Keratinocyte (primary cell): ENCODE data around the gene KIDINS220. TPM values are rescaled to one million over a fixed set of nuclear protein-coding genes. Genes with fewer than 3 reads are reported as not detected.

ENCODE experiments used
- DNase-seq: peaks from one replicate; pipeline ENCODE4 v3.0.0-alpha.2; 2011; ENCODE audit warnings: low read depth, missing footprints, low spot score
- FAIRE-seq: peaks from 2 replicates; lab custom pipeline; 2011; peaks lifted over from hg19 to GRCh38; lab: Jason Lieb, UNC
- H2AFZ ChIP-seq: 2 replicates; pipeline ENCODE4 v1.6.0; 2012; ENCODE audit warnings: low read length, control low read depth, inconsistent platforms; ENCODE audit not compliant: control insufficient read depth
- H3K27ac ChIP-seq: 2 replicates; pipeline ENCODE4 v1.5.1; 2011; ENCODE audit warnings: low read length; ENCODE audit not compliant: control insufficient read depth, insufficient read depth
- H3K27me3 ChIP-seq: 3 replicates; pipeline ENCODE4 v1.6.0; 2011; ENCODE audit warnings: low read length; ENCODE audit not compliant: control insufficient read depth, insufficient read depth; ENCODE audit errors: extremely low read depth
- H3K36me3 ChIP-seq, 2 experiments: 2 replicates in 1 of 2; 3 replicates in 1 of 2; pipeline ENCODE4 v1.5.1; 2011; ENCODE audit warnings: low read length in 2 of 2, mild to moderate bottlenecking in 1 of 2; ENCODE audit not compliant: control insufficient read depth in 2 of 2, insufficient read depth in 2 of 2; ENCODE audit errors: extremely low read depth in 1 of 2
- H3K4me1 ChIP-seq: 3 replicates; pipeline ENCODE4 v1.5.1; 2011; ENCODE audit warnings: low read length; ENCODE audit not compliant: control insufficient read depth, insufficient read depth; ENCODE audit errors: extremely low read depth
- H3K4me2 ChIP-seq: 3 replicates; pipeline ENCODE4 v1.6.0; 2011; ENCODE audit warnings: low read depth, low read length; ENCODE audit not compliant: control insufficient read depth, insufficient read depth; ENCODE audit errors: extremely low read depth
- H3K4me3 ChIP-seq, 3 experiments: fragments of 200-600 bp in 1 of 3; sonication (generic) in 1 of 3; 2 replicates in 2 of 3; 3 replicates in 1 of 3; pipeline ENCODE4 v1.5.1; 2011 to 2016; ENCODE audit warnings: low read length in 3 of 3, mild to moderate bottlenecking in 3 of 3, control low read depth in 2 of 3, inconsistent platforms in 1 of 3, low read depth in 1 of 3, mixed read lengths in 1 of 3, mixed run types in 1 of 3, moderate library complexity in 1 of 3; ENCODE audit not compliant: control insufficient read depth in 2 of 3, insufficient read depth in 2 of 3; ENCODE audit errors: extremely low read depth in 1 of 3
- H3K79me2 ChIP-seq: 2 replicates; pipeline ENCODE4 v1.6.0; 2012; ENCODE audit warnings: low read length; ENCODE audit not compliant: control insufficient read depth, insufficient read depth
- H3K9ac ChIP-seq: 3 replicates; pipeline ENCODE4 v1.6.0; 2011; ENCODE audit warnings: low read length; ENCODE audit not compliant: control insufficient read depth, insufficient read depth; ENCODE audit errors: extremely low read depth
- H3K9me1 ChIP-seq: 3 replicates; pipeline ENCODE4 v1.6.0; 2011; ENCODE audit warnings: low read length; ENCODE audit not compliant: control insufficient read depth, insufficient read depth; ENCODE audit errors: extremely low read depth
- H3K9me3 ChIP-seq: 2 replicates; pipeline ENCODE4 v1.5.1; 2012; ENCODE audit warnings: low read depth, low read length; ENCODE audit not compliant: control insufficient read depth
- H4K20me1 ChIP-seq: 3 replicates; pipeline ENCODE4 v1.6.0; 2011; ENCODE audit warnings: low read length; ENCODE audit not compliant: control insufficient read depth, insufficient read depth; ENCODE audit errors: extremely low read depth
- CTCF ChIP-seq, 3 experiments: IDR thresholded peaks in 1 of 3; conservative IDR thresholded peaks in 1 of 3; optimal IDR thresholded peaks in 1 of 3; 2 replicates in 2 of 3; 3 replicates in 1 of 3; pipeline versions ENCODE3 to v1.5.1; 2011; ENCODE audit warnings: low read length in 3 of 3, mild to moderate bottlenecking in 3 of 3, moderate library complexity in 2 of 3, control low read depth in 1 of 3, inconsistent platforms in 1 of 3; ENCODE audit not compliant: insufficient read depth in 2 of 3; ENCODE audit errors: extremely low read depth in 1 of 3
- EZH2 ChIP-seq: IDR thresholded peaks from one replicate; pipeline ENCODE4 v1.6.1; 2012; ENCODE audit warnings: inconsistent platforms, mild to moderate bottlenecking, low read length, moderate library complexity
- dilution Hi-C: fragments of 300-500 bp; cut with MboI; formaldehyde crosslinking; loops from one replicate; pipeline ENCODE4 v1.7.0; 2020; ENCODE audit warnings: low sequenced_read_pairs; ENCODE audit not compliant: extremely low pct_ligation_motif_present
- polyA plus RNA-seq, 5 experiments: library from polyadenylated mRNA; depleted of rRNA in 3 of 5; stranded (reverse) in 3 of 5; stranded (forward) in 1 of 5; unstranded in 1 of 5; fragments of >200 nt; gene quantifications; 1 replicate in 1 of 5; 2 replicates in 3 of 5; 3 replicates in 1 of 5; pipeline versions ENCODE4 v1.2.1 to v1.2.3, GENCODE V29; 2011 to 2012; ENCODE audit warnings: missing spikeins in 2 of 5, low read depth in 1 of 5, low replicate concordance in 1 of 5

KIDINS220 gene
- polyA plus RNA-seq, 1 donor (not counting 4 experiments of a cell fraction or from before 2014, with no cell fraction given) = 28.8 TPM

DNA sequence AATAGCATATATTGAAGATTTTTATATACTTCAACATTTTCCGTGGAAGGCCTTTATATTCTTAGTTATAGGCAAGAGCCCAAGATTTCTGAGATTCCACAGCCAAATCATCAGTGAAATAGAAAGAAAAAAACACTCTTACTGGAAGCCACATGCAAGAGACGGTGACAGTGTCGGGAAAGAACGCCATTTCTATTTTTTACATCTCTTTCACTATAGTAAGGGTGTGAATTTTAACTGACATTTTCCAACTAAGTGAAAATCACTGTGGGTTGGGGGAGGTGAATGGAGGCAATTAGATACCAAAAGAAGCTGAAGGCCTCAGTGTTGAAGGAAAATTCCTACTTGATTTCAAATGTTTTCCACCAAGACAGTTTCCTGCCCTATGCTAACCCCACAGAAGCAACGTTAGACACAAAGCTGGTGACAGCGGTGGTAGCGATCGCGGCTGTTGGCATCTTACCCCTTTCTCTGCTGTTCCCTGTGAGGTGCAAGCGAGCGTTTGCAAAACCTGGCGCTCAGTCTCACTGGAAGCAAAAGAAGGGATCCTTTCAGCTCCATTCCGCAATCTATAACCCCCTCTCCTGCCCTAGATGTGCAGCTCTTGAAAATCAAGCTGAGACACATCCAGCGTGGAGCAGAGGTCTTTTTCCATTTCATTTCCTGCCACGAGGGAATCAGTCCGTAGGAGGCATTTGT is 135.6 kb downstream of the KIDINS220 start:
- dilution Hi-C loops = no loop called here
- Histone ChIP-seq H3K36me3 (no peaks in the 10 kb centered on the region), H2AFZ (no peak overlapping the region), H4K20me1 (no peaks in the 10 kb centered on the region), H3K9me1 (no peaks in the 10 kb centered on the region), H3K9ac (no peak overlapping the region), H3K27me3 (no peaks in the 10 kb centered on the region), H3K9me3 (no peaks in the 10 kb centered on the region), H3K79me2 (no peaks in the 10 kb centered on the region), H3K4me2 (no peak overlapping the region), H3K4me3 (no peak overlapping the region), H3K27ac (no peak overlapping the region), H3K4me1 (no peaks in the 10 kb centered on the region)
- DNase-seq = no peak
- TF ChIP-seq EZH2 (no peak), CTCF (optimal IDR thresholded peaks at IDR 0.05 in 1 of 3, IDR thresholded peaks at IDR 0.05 in 1 of 3, conservative IDR thresholded peaks at IDR 0.05 in 1 of 3; ENCODE audit: extremely low read depth in 1 of 3, insufficient read depth in 2 of 3, low read length in 3 of 3) (no peak)
- no peak for FAIRE-seq

DNA sequence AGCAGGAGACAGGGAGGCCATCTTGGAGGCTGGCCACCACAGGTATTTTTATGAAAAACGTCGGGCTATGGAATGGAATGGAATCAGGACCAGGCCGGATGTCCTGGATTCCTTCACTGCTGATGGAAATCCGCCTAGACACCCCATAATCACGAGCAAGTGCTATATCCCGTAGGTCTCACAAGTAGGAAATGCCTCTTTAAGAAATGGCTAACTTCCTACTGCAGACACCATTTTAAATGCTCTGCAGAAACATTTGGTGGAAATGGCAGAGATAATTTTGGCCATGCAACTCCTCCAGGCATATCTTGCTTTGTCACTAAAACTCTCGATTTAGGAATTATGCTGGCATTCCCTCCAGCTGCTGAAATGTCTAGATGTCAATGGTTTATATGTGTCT is 137.6 kb downstream of the KIDINS220 start:
- Histone ChIP-seq H3K9me1 (no peaks in the 10 kb centered on the region), H2AFZ (no peak overlapping the region), H3K4me1 (no peaks in the 10 kb centered on the region), H3K27me3 (no peaks in the 10 kb centered on the region), H3K36me3 (no peaks in the 10 kb centered on the region), H3K9ac (no peak overlapping the region), H3K4me2 (no peak overlapping the region), H3K79me2 (no peaks in the 10 kb centered on the region), H3K27ac (no peak overlapping the region), H4K20me1 (no peaks in the 10 kb centered on the region), H3K4me3 (no peak overlapping the region), H3K9me3 (no peaks in the 10 kb centered on the region)
- FAIRE-seq = no peak
- dilution Hi-C loops = no loop called here
- no peak for DNase-seq
- TF ChIP-seq EZH2 (no peak), CTCF (optimal IDR thresholded peaks at IDR 0.05 in 1 of 3, IDR thresholded peaks at IDR 0.05 in 1 of 3, conservative IDR thresholded peaks at IDR 0.05 in 1 of 3; ENCODE audit: extremely low read depth in 1 of 3, insufficient read depth in 2 of 3, low read length in 3 of 3) (no peak)
